Measurements from ENCODE around the gene ABHD18.

The ABHD18 gene

GRCh38 chr4:128061566-128062536 is 96.6 kb downstream of the ABHD18 start:
- TF ChIP-seq GATA3 (IDR thresholded peaks at IDR 0.05; ENCODE audit: low read depth, low read length) (no peak), GATA2 (IDR thresholded peaks at IDR 0.05; ENCODE audit: low read depth, low read length) (no peak)

- TF ChIP-seq GATA2 (IDR thresholded peaks at IDR 0.05; ENCODE audit: low read depth, low read length) (no peak), GATA3 (IDR thresholded peaks at IDR 0.05; ENCODE audit: low read depth, low read length) (no peak)
Observed at GRCh38 chr4:128068918-128069317, 103.7 kb downstream of the ABHD18 start.

GRCh38 chr4:128076464-128076863 is 111.3 kb downstream of the ABHD18 start:
- TF ChIP-seq GATA2 (IDR thresholded peaks at IDR 0.05; ENCODE audit: low read depth, low read length) (no peak), GATA3 (IDR thresholded peaks at IDR 0.05; ENCODE audit: low read depth, low read length) (no peak)

Measured in SH-SY5Y (cell line).